ENCODE results near the gene NCKAP5.

Gene NCKAP5

DNA sequence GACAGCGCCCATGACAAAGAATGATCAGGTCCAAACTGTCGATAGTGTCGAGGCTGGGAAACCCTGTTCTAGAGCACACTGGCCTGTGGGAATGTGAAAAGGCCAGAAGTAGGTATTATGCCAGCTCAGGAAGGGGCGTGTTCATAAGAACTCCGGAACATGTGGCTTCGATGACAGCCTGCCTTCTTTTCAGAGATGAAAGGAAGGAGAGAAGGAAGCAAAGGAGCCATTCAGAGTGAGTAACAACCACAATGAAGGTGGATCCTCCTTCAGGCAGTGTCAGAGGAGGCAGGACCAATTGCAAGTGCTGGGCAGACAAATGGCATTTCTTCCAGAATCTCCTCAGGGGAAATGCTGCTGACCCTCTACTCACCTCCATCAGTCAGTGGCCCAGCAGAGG lies 58.5 kb downstream of the NCKAP5 start:
- TF ChIP-seq, protein P1, sequence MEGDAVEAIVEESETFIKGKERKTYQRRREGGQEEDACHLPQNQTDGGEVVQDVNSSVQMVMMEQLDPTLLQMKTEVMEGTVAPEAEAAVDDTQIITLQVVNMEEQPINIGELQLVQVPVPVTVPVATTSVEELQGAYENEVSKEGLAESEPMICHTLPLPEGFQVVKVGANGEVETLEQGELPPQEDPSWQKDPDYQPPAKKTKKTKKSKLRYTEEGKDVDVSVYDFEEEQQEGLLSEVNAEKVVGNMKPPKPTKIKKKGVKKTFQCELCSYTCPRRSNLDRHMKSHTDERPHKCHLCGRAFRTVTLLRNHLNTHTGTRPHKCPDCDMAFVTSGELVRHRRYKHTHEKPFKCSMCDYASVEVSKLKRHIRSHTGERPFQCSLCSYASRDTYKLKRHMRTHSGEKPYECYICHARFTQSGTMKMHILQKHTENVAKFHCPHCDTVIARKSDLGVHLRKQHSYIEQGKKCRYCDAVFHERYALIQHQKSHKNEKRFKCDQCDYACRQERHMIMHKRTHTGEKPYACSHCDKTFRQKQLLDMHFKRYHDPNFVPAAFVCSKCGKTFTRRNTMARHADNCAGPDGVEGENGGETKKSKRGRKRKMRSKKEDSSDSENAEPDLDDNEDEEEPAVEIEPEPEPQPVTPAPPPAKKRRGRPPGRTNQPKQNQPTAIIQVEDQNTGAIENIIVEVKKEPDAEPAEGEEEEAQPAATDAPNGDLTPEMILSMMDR (IDR thresholded peaks at IDR 0.05; ENCODE audit: insufficient read depth, low read length, poor library complexity, severe bottlenecking) = no peak
- no peaks in the 10 kb centered on the region for H3K36me3 ChIP-seq (ENCODE audit: control insufficient read depth, insufficient read depth, low read length)

GRCh38 chr2:133508546-133509165 lies 59.6 kb downstream of the NCKAP5 start:
- Histone ChIP-seq H3K27me3 (replicated peaks; ENCODE audit: control insufficient read depth, insufficient read depth, low read length) (no peaks in the 10 kb centered on the region), H3K4me3 (replicated peaks; ENCODE audit: low read depth, low read length) (no peak overlapping the region), H3K36me3 (ENCODE audit: control insufficient read depth, insufficient read depth, low read length) (no peaks in the 10 kb centered on the region)
- no peak for DNase-seq (ENCODE audit: extremely low read depth, insufficient read length)
- TF ChIP-seq, protein P1 (IDR thresholded peaks at IDR 0.05; ENCODE audit: insufficient read depth, low read length, poor library complexity, severe bottlenecking) = no peak

More for the DNA sequence above, 58.5 kb downstream of the NCKAP5 start:
- H3K4me3 ChIP-seq (replicated peaks; ENCODE audit: low read depth, low read length) = no peak overlapping the region
- DNase-seq (ENCODE audit: extremely low read depth, insufficient read length) = no peak
- no peaks in the 10 kb centered on the region for H3K27me3 ChIP-seq (replicated peaks; ENCODE audit: control insufficient read depth, insufficient read depth, low read length)

GRCh38 chr2:133506996-133507395 lies 61.3 kb downstream of the NCKAP5 start:
- Histone ChIP-seq H3K4me3 (replicated peaks; ENCODE audit: low read depth, low read length) (no peak overlapping the region), H3K27me3 (replicated peaks; ENCODE audit: control insufficient read depth, insufficient read depth, low read length) (no peaks in the 10 kb centered on the region), H3K36me3 (ENCODE audit: control insufficient read depth, insufficient read depth, low read length) (no peaks in the 10 kb centered on the region)
- TF ChIP-seq, protein P1 (IDR thresholded peaks at IDR 0.05; ENCODE audit: insufficient read depth, low read length, poor library complexity, severe bottlenecking) = no peak
- no peak for DNase-seq (ENCODE audit: extremely low read depth, insufficient read length)

DNA sequence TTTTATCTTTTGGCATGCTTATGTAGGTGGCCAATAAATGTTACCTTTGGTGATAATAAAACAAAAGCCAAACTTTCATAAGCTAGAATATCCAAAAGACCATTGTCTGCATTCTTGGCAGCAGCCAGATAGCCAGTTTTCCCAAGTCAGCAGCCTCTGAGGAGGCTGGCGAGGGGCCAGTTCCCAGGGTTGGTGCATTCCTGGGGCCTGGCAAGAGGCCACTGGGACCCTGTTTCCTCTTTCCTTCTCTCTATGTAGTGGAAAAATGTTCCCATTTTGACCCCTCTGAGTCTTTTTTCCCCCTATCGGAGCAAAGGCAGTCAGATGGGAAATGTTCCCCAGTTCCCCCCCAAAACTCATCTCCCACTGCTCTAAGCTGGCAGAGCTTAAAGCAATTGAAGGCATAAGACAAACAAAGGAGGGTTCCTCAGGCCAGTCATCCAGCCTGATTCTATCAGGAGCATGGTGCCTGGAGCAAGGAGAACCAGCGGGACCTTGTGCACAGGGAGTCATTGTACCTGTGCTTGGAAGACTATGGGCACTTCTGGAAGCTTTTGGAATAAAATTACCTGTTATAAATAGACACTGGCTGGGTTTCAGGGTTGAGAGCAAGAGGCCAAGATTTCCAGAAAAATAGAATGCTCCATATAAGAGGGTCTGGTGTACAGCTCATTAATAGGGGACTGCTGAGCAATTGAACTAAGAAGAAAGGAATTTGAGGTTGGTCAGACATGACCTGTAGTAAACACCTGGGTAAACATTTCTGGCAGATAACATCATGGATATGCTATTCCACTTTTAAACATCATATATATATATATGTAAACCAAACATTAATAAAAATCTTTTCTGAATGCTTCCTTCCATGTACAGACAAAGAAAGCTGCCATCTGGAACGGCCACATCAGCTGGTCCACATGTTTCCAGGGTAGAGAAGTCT lies 63.4 kb downstream of the NCKAP5 start:
- TF ChIP-seq, protein P1 (IDR thresholded peaks at IDR 0.05; ENCODE audit: insufficient read depth, low read length, poor library complexity, severe bottlenecking) = no peak
- Histone ChIP-seq H3K36me3 (ENCODE audit: control insufficient read depth, insufficient read depth, low read length) (no peaks in the 10 kb centered on the region), H3K4me3 (replicated peaks; ENCODE audit: low read depth, low read length) (no peak overlapping the region), H3K27me3 (replicated peaks; ENCODE audit: control insufficient read depth, insufficient read depth, low read length) (no peaks in the 10 kb centered on the region)
- no peak for DNase-seq (ENCODE audit: extremely low read depth, insufficient read length)

GRCh38 chr2:133503927-133504326 lies 64.3 kb downstream of the NCKAP5 start:
- Histone ChIP-seq H3K27me3 (replicated peaks; ENCODE audit: control insufficient read depth, insufficient read depth, low read length) (no peaks in the 10 kb centered on the region), H3K36me3 (ENCODE audit: control insufficient read depth, insufficient read depth, low read length) (no peaks in the 10 kb centered on the region), H3K4me3 (replicated peaks; ENCODE audit: low read depth, low read length) (no peak overlapping the region)
- TF ChIP-seq, protein P1 (IDR thresholded peaks at IDR 0.05; ENCODE audit: insufficient read depth, low read length, poor library complexity, severe bottlenecking) = no peak
- no peak for DNase-seq (ENCODE audit: extremely low read depth, insufficient read length)

Measured in GM06990 (cell line).